NCI-H460 (cell line): Measurements from ENCODE around the gene LRP1B. TPM values are rescaled to one million over a fixed set of nuclear protein-coding genes. Genes with fewer than 3 reads are reported as not detected.
"Not testable (repeated sequence)": the region's sequence is repeated elsewhere in the genome, so short reads cannot be mapped to it uniquely, and the experiment has no call there.

Source experiments
- DNase-seq: peaks from one replicate; pipeline ENCODE4 v3.0.0-alpha.2; 2016; ENCODE audit warnings: low read depth; ENCODE audit errors: extremely low read depth
- total RNA-seq: library from RNA; depleted of rRNA; stranded (reverse); fragments of >200 nt; shearing (Covaris generic); gene quantifications from 2 replicates; pipeline ENCODE4 v1.2.3, GENCODE V29; 2014

Gene LRP1B
- total RNA-seq, 1 experiment from 2014 or later = 4.0 TPM

DNA sequence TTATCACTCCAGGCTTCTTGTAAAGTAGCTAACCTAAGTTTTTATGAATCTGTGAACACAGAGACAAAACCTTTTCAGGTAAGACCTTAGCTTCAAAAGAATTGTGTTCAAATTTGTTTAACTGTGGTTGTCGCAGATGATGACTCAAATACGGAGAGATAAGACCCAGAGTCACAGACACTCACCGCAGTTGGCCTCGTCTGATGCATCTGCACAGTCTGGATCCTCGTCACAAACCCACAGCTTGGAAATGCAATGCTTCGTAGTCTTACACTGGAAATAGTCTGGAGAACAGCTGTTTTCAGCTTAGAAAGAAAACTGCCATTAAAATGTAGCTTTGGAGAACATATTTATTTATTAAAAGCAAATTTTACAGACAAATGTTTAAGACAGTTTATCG is 1688.5 kb downstream of the LRP1B start:
- no peak for DNase-seq

GRCh38 chr2:140440815-140441214 is 1690.0 kb downstream of the LRP1B start:
- DNase-seq = no peak

- DNase-seq = no peak
Measured at GRCh38 chr2:140436936-140437335, 1693.9 kb downstream of the LRP1B start.

DNA sequence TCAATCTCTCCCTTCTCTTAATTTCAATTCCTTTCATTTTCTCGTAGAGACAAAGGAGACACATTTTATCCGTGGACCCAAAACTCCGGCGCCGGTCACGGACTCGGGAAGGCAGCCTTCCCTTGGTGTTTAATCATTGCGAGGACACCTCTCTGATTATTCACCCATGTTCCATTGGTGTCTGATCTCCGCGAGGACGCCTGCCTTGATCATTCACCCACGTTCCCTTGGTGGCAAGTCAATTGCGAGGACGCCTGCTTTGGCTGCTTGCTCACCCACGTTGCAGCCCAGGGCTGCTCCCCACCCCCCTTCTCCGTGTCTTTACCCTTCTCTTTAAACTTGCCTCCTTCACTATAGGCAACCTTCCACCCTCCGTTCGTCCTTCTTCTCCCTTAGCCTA is 1703.8 kb downstream of the LRP1B start:
- not testable (repeated sequence) for DNase-seq

GRCh38 chr2:140424471-140424870 is 1706.3 kb downstream of the LRP1B start:
- no peak for DNase-seq

- DNase-seq = no peak
Measured at GRCh38 chr2:140422759-140423158, 1708.1 kb downstream of the LRP1B start.

DNA sequence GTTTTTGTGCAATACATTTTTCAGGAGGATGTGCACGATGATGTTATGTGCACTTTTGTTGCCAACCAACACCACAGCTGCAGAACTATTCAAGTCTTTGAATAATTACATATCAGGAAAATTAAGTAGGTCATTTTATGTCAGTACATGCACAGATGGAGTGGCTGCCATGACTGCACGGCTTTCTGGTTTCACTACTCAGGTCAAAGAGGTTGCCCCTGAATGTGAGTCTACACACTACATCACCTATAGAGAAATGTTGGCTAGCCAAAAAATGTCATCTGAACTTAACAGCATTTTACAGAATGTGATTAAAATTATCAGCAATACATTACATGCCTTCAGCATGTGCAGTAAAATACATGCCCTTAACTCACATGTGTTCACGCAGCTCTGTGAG is 1713.3 kb downstream of the LRP1B start:
- DNase-seq = no peak

GRCh38 chr2:140416577-140416976 is 1714.2 kb downstream of the LRP1B start:
- no peak for DNase-seq

- DNase-seq = not testable (repeated sequence)
Measured at GRCh38 chr2:140415035-140415434, 1715.8 kb downstream of the LRP1B start.

GRCh38 chr2:140410695-140411094 is 1720.1 kb downstream of the LRP1B start:
- no peak for DNase-seq

- no peak for DNase-seq
Measured at GRCh38 chr2:140401056-140401455, 1729.8 kb downstream of the LRP1B start.

DNA sequence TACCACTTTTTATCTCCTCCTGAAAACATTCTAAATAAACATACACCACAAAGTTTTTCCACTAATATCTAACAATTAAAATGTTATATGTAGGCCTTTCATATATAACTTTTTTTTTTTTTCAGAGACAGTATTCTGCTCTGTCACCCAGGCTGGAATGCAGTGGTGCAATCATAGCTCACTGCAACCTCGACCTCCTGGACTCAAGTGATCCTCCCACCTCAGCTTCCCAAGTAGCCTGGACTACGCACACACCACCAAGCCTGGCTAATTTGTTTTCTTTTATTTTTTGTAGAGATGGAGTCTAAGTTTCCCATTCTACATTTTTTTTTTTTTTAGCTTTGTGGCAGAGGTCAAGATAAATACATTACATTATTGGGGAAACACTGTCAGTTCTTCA is 1738.0 kb downstream of the LRP1B start:
- no peak for DNase-seq

GRCh38 chr2:140384946-140385345 is 1745.9 kb downstream of the LRP1B start:
- no peak for DNase-seq

GRCh38 chr2:140383781-140384180 is 1747.0 kb downstream of the LRP1B start:
- no peak for DNase-seq

DNA sequence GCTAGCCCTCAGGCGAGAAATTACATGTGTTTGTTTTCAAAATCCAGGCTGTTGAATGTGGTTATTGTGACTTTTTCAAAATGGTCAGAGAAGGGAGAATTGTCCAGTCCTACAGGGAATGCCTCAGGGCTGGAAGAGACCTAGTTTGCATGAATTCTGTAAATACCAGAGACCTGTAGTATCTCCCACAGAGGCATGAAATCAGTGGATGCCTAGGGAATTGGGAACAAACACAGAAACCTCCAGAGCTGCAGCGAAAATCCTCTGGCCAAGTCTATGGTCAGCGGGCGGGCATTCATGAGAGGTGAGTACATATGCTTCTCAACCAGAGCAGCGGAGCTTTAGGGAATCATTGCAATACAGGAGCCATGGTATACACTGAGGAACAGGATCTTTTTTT is 1754.1 kb downstream of the LRP1B start:
- no peak for DNase-seq

DNA sequence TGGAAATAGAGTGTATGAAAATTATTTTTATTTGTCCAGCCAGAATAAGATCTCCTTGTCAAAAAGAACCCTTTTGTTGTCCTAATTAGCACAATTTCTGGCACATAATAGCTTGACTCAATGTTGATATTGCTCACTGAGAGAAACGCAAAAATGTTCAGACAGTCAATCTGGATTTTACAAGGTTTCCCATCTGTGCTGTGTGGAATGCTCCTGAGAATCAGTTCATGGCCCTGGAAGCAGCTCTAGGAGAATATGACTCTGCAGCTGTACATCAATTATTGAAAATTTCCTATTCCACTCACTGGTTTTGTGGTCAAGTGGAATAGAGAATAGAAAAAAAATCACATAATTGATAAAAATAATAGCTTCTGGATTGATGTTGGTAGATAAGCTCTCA is 1767.7 kb downstream of the LRP1B start:
- no peak for DNase-seq

DNA sequence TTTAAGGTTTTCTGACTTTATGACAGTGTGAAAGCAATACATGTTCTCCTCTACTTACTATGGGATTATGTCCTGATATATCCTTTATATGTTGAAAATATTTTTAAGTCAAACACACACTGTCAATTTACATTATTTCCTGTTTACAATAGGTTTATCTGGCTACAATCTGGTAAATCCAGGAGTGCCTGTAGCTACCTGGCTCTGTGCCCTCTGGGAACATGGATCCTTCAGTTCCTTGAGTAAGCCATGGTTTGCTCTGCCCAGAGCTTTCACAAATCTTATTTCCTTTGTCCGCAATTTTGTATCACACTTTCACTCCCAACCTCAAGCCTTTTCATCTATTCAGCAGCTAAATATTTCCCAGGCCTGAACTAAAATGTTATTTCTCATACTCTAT is 1768.5 kb downstream of the LRP1B start:
- DNase-seq = no peak

GRCh38 chr2:140359056-140359771 is 1771.6 kb downstream of the LRP1B start:
- DNase-seq = no peak

GRCh38 chr2:140356697-140357096 is 1774.1 kb downstream of the LRP1B start:
- DNase-seq = no peak

DNA sequence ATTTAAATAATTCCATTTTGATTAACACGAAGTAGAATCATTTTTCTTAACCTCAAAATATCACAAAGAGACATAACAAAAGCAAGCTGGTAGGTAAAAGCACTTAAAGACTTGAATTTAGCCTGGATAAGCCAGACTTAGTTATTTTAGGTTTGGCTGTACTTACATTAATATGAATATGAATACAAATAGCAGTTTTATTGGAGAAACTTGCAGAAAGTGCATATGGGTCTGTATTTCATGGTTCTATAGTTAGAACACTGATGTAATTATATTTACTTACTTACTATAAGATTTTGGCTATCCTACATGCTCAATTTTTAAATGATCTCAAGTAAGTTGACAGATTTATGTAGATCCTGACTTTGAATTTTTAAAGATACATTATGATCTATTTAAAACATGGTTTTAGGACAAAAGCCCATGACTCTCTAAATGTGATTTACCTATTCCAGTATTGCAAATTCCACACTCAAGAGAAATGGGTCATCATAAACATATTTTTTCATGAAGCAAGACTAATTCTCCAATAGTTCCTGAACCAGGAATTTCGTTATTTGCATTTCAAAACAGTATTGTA is 1775.2 kb downstream of the LRP1B start:
- DNase-seq = no peak

- DNase-seq = no peak
Measured at GRCh38 chr2:140354544-140354943, 1776.3 kb downstream of the LRP1B start.

DNA sequence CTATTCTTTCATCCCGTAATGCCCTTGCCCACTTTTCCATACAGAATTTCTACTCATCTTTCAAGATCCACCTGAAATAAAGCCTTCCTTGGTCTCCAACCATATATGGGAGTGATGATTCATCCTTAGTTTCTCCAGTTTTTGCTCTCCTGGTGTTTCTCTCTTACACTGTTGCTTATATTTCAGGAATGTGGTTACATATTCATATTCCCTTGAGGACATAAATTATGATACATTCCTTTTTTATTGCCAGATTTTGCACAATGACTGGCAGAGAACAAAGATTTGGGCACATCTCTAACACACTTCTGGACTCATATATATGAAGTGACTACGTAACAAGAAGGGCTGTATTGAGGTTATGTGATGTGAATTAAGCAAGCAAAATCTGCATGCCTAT is 1777.3 kb downstream of the LRP1B start:
- DNase-seq = no peak

DNA sequence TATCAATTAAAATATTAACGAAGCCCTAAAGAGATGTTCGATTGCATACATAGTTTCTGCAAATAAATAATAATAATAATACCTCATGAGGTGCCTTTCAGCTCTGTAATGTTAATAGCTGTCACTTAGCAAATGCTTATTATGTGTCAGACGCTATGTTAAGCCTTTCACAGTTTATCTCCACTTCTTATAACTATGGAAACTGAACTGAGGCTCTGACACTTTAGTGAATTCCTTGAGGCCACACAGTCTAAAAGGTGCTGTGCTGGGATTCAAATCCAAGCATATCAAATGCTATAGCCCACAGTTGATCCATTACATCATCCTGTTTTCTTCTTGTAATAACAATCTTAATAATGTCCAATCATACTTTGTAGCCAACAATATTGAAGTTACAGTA is 1779.1 kb downstream of the LRP1B start:
- peak; percentile 4 for DNase-seq
